ENCODE measurements around the gene AP3D1.

- no peak for TF ChIP-seq POLR2A (IDR thresholded peaks at IDR 0.05)
- TF ChIP-seq, protein P1, sequence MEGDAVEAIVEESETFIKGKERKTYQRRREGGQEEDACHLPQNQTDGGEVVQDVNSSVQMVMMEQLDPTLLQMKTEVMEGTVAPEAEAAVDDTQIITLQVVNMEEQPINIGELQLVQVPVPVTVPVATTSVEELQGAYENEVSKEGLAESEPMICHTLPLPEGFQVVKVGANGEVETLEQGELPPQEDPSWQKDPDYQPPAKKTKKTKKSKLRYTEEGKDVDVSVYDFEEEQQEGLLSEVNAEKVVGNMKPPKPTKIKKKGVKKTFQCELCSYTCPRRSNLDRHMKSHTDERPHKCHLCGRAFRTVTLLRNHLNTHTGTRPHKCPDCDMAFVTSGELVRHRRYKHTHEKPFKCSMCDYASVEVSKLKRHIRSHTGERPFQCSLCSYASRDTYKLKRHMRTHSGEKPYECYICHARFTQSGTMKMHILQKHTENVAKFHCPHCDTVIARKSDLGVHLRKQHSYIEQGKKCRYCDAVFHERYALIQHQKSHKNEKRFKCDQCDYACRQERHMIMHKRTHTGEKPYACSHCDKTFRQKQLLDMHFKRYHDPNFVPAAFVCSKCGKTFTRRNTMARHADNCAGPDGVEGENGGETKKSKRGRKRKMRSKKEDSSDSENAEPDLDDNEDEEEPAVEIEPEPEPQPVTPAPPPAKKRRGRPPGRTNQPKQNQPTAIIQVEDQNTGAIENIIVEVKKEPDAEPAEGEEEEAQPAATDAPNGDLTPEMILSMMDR (IDR thresholded peaks at IDR 0.05): no peak
Observed at GRCh38 chr19:2097886-2098327, 53.5 kb downstream of the AP3D1 start.
